ENCODE measurements around the gene GPC5.
A peak's percentile ranks its signal among the peaks of the same experiment; 100 is the strongest.
"Not testable (repeated sequence)": the region's sequence is repeated elsewhere in the genome, so short reads cannot be mapped to it uniquely, and the experiment has no call there.

Gene GPC5

GRCh38 chr13:91398413-91399188 lies at the start of gene GPC5:
Gene GPC5, plus strand, starts transcription at chr13:91398621.
- no peak for TF ChIP-seq ZNF274 (IDR thresholded peaks at IDR 0.05; ENCODE audit: low read depth, low read length)
- H3K4me3 ChIP-seq (ENCODE audit: low read length) = peak within 1 kb of the TSS; percentile 71

DNA sequence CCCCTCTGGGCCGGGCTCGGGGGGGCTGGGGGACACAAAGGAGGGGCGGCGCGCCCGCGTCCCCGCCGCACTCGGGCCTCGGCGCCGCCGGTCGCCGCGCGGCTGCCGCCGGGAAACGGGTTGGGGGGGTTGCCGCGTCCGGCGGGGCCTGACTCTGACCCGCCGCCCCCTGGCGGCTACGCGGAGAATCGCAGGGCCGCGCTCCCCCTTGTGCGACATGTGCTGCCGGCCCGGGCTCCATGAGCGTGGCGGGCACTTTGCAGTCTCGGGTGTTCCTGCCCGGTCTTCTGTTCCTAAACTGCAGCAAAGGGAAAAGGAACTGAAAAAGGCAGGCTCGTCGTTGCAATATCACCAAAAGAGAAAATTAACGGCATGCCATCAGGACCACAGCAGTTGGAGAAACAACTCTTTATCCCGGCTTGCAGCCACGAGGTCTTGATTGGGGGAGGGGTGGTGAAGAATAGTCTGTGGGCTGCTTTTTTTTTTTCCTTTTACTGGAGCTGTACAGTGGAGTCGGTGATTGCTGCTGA lies 49.5 kb upstream of the GPC5 start:
- no peak for TF ChIP-seq ZNF274 (IDR thresholded peaks at IDR 0.05; ENCODE audit: low read depth, low read length)
- H3K4me3 ChIP-seq (ENCODE audit: low read length) = peak overlapping the region; percentile 94

DNA sequence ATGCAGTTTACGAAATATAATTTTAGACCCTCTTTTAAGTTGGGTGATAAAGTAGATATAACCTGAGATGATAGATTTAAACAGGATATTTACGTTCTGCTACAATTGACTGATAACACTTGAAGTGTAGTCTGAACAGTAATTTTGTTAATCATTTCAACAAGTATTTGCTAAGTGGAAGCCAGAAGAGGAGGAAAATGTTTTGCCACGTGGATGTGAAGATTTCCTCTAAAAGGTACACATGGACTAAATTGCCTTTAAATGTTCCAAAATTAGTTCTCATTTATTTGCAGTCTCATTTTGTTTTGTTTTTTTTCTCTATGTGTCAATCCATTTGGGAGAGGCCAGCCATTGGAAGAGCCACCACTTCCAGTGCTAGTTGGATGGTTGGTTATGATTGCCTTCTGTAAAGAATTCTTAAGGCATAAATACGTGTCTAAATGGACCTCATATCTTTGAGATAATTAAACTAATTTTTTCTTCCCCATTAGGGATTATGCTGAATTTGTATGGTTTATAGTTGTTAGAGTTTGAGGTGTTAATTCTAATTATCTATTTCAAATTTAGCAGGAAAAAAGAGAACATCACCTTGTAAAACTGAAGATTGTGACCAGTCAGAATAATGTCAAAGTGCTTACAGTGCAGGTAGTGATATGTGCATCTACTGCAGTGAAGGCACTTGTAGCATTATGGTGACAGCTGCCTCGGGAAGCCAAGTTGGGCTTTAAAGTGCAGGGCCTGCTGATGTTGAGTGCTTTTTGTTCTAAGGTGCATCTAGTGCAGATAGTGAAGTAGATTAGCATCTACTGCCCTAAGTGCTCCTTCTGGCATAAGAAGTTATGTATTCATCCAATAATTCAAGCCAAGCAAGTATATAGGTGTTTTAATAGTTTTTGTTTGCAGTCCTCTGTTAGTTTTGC lies 48.2 kb upstream of the GPC5 start:
- TF ChIP-seq ZNF274 (IDR thresholded peaks at IDR 0.05; ENCODE audit: low read depth, low read length) = no peak
- H3K4me3 ChIP-seq (ENCODE audit: low read length) = peak overlapping the region; percentile 94

- peak overlapping the region; percentile 94 for H3K4me3 ChIP-seq (ENCODE audit: low read length)
- TF ChIP-seq ZNF274 (IDR thresholded peaks at IDR 0.05; ENCODE audit: low read depth, low read length) = no peak
Observed at GRCh38 chr13:91351123-91351522, 47.3 kb upstream of the GPC5 start.

- no peak for TF ChIP-seq ZNF274 (IDR thresholded peaks at IDR 0.05; ENCODE audit: low read depth, low read length)
- no peak overlapping the region; the same call in 1 of the 2 replicates for H3K4me3 ChIP-seq (ENCODE audit: low read length)
Observed at GRCh38 chr13:91351980-91352379, 46.4 kb upstream of the GPC5 start.

DNA sequence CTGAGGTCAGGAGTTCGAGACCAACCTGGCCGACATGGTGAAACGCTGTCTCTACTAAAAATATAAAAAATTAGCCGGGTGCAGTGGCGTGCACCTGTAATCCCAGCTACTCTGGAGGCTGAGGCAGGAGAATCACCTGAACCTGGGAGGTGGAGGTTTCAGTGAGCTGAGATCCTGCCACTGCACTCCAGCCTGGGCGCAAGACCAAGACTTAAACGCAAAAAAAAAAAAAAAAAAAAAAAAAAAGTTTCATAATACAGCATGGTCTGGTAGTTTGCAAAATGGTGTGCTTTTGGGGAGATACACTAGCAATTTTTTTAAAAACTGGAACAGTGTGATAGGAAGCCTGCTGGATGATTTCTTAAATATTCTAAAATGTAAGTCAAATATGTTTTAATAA lies 45.5 kb upstream of the GPC5 start:
- not testable (repeated sequence) for H3K4me3 ChIP-seq (ENCODE audit: low read length)

GRCh38 chr13:91353494-91353893 lies 44.9 kb upstream of the GPC5 start:
- no peak for TF ChIP-seq ZNF274 (IDR thresholded peaks at IDR 0.05; ENCODE audit: low read depth, low read length)
- no peak overlapping the region for H3K4me3 ChIP-seq (ENCODE audit: low read length)

DNA sequence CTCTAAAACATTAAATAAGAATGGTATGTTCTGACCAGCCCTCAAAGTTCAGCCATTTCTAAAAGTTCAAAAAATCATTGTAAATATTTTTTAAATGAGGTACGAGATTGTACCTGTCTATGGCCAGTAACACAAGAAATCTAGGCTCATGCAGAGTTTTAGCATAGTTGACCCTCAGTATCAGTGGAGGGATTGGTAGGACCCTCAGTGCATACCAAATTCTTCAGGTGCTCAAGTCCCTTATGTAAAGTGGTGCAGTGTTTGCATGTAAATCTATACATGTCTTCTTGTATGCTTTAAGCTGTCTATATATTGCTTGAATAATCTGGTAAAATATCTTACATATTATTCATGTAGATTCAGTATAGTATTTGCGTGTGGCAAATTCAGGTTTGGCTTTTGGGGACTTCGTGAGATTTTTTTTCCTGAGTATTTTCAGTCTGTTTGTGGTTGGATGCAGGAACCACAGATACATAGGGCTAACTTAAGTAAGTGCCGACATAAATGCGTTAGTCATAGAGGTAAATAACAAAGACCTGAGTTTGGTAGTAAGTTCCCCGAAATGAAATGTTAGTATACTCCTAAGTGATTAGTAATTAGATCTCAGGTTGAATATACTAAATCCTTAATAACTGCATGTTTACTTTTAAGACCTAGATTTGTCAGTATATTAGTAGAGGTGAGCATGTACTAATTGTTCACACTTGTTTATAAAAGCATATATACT lies 43.2 kb upstream of the GPC5 start:
- TF ChIP-seq ZNF274 (IDR thresholded peaks at IDR 0.05; ENCODE audit: low read depth, low read length) = no peak
- no peak overlapping the region for H3K4me3 ChIP-seq (ENCODE audit: low read length)

GRCh38 chr13:91355826-91356710 lies 42.4 kb upstream of the GPC5 start:
- no peak overlapping the region for H3K4me3 ChIP-seq (ENCODE audit: low read length)
- no peak for TF ChIP-seq ZNF274 (IDR thresholded peaks at IDR 0.05; ENCODE audit: low read depth, low read length)

DNA sequence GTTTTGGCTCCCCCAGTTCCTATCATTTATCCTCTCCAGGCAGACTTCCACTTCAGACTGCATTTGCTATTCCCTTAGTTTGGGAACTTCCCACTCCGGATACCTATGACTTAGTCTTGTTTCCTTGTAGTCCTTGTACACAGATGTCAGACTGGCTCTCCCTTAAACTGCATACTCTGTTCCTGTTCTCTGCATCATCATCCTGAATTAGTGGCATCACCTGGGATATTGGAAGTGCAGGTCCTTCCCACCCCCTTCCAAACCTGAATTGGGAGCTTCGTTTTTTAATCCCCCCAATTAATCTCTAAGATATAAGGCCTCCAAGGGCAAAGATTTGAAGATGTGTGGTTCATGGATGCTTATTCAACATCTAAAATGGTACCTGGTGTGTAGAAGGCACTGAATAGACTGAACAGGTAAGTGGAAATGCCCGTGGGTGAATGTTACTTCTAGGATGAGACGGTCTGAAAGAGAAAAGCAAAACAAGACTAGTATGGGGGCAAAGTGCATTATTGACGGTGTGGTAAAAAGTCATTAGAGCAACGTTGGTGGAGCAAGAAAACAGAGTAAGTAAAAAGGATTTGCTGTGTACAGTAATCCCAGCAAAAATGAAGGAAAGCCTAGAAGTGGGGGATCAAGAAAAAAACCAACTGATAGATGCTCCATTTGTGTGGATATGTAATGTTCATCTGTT lies 41.4 kb upstream of the GPC5 start:
- no peak overlapping the region for H3K4me3 ChIP-seq (ENCODE audit: low read length)
- no peak for TF ChIP-seq ZNF274 (IDR thresholded peaks at IDR 0.05; ENCODE audit: low read depth, low read length)

- no peak for TF ChIP-seq ZNF274 (IDR thresholded peaks at IDR 0.05; ENCODE audit: low read depth, low read length)
- H3K4me3 ChIP-seq (ENCODE audit: low read length) = no peak overlapping the region
Observed at GRCh38 chr13:91357613-91358386, 40.6 kb upstream of the GPC5 start.

- no peak overlapping the region for H3K4me3 ChIP-seq (ENCODE audit: low read length)
- TF ChIP-seq ZNF274 (IDR thresholded peaks at IDR 0.05; ENCODE audit: low read depth, low read length) = no peak
Observed at GRCh38 chr13:91358387-91358782, 40.0 kb upstream of the GPC5 start.

All from GM08714 (cell line).